HPDE6-E6E7 (cell line): ENCODE data around the gene TMEM242.
"Not testable (repeated sequence)": the region's sequence is repeated elsewhere in the genome, so short reads cannot be mapped to it uniquely, and the experiment has no call there.

Source experiments
- DNase-seq: peaks from one replicate; pipeline ENCODE4 v3.0.0; 2011; ENCODE audit warnings: missing footprints; ENCODE audit errors: extremely low spot score

TMEM242 gene

DNA sequence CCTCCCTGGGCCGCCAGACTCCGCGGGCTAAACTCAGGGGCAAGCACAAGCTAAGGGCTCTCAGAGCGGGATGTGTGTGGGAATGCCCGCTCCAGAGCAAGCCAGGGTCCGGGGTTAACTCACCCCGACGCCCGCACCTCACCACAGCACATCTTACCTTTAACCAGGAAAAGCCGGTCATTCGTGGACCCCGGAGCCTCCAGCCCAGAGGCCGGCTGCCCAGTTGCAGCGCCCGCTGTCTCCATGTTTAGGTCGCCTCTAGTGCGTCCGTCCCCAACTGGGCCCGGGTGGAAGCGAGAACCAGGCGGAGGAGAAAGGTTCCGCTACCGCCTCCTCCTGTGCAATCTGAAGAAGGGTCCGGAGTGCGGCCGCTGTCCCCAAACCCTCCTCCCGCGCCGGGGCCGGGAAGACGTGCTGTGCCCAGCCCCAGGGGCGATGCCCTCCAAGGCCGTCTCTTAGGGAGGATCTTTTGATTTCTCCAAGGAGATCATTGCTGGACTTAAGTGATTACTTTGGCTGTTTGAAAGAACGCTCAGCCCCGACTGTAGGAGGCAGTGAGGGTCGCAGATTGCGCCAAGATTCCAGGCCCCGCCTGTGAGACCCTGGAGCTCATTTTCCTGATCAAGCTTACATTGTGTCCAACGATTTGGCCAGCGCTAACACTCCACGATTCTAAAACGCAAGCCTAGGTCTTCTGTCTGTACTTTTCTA, at the start of gene TMEM242:
TSS of gene TMEM242 (minus strand) at position 265 of the 711 bp plus-strand sequence. CDS start at position 245, 20 bp downstream.
- peak; percentile 80 for DNase-seq

DNA sequence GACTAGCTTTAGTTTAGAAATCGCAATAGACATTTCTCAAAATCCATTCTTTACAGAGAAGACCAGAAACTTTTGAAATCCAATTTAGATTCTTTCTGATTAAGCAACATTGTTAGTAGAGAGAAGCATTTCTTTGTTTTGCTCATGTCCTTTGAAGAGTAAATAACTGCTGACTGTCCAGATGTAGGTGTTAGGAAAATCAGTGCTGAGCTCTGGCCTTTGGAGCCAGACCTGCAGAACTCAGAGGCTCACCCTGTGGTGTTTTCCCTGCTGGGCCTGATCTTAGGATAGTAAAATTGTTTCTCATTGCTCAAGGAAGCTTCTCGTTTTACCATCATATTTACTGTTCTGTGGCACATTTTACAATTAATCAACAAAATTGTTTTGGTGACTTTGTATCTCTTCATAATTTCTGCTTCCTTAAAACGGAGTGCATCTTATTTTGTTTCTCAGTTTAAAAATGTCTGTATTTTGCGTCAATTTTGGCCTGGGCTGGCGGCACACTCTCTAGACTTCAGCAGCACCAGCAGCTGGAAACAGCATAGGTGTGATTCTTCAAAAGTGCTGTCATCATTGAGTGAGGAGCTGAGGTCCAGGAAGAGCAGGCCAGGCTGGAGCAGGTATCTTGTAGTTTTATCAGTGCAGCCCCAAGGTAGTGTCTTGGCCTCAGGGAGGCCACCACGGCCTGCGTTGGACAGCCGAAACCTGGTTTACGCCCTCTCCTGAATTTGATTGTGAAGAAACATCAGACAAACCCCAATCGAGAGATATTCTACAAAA, 49.4 kb upstream of the TMEM242 start:
- no peak for DNase-seq

DNA sequence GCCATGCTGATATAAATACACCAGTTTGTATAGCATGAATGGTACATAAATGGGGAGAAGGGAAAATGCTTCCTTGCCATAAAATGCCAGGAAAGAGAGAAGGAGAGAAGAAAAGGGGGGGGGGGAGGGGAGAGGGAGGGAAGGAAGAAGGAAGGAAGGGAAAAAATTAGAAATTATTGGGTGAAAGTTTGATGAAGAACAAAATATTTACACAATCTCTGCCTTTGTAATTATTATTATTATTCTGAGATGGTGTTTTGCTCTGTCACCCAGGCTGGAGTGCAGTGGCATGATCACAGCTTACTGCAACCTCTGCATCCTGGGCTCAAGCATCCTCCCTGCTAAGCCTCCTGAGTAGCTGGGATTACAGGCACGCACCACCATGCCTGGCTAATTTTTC, 47.4 kb upstream of the TMEM242 start:
- no peak for DNase-seq

DNA sequence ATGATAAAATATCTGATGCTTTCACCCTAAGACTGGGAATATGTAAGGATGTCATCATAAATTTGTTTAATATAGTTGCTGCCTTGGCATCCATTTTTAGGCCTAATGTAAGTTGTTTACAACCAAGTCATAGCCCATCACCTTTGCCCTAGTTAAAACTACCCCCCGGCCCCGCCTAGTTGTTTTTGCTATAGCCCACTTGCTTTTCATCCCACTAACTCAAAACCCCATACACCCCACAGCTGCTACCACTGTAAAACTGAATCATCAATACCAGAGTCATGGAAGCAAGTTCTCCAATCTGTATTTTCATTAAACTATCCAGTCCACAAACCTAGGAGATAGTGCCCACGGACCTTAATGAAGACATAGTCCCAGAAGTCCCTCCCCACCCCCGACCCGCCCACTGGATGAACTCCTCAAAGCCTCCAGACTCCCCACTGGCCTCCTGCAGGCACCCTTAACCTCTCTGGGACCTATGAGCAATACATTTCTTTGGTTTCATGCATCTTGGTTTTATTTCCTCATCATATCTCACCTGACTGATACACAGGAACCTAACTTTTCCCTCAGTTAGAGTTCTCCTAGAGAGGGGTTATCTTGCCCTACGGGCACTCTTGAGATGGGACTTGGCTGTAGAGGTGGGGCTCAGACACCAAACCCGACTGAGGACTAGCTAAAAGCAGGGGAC, 45.2 kb upstream of the TMEM242 start:
- no peak for DNase-seq

DNA sequence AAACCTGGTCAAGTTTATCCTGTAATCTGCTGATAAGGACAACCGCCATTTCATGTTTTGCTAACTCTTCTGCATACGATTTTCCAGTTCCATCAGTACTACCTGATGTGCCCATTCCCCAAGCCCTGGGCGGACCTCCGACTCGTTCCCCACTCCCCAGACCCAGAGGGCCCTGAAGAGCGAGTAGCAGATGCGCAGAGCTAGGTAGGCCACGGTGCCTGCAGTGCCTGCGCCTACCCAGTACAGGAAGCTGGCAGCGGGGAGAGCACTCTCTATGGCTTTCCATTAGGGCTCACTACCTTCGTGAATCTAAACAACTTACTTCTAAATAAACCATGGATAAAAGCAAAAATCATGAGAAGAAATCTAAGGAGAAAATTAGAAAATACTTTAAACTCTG, 43.3 kb upstream of the TMEM242 start:
- no peak for DNase-seq

GRCh38 chr6:157364705-157365104, 41.4 kb upstream of the TMEM242 start:
- no peak for DNase-seq

DNA sequence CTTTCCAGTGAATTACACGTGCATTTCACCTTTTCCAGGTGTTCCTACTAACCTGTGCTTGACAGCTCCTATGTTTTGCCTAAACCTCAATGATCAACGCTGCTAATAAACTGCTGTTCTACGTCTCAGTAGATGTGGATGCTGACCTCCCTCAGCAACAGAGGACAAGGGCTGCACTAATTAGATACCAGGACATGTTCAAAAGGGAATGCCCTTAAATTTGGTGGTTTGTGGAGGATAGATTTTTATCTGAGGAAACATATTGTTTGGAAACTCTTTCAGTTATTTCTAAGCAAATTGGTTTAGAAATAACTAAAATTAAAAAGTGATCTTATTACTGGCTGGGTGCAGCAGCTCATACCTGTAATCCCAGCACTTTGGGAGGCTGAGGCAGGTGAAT, 38.6 kb upstream of the TMEM242 start:
- no peak for DNase-seq

DNA sequence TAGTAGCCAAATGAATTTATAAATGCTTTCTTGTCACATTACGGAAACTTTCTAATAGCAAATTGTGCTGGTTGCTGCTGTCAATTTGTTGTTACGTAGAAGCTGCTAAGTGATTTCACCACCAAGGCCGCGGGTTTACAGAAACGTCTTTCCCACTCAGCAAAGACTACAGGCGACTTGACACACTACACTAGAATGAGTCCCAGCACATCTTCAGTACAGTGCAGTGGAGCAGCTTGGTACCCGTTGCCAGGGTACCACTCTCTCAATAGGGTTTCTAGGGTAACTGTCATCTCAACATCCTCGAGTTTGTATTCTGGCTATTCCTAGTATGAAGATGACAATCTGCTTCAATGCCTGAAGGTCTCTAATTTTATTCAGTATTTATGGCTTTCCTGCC, 35.0 kb upstream of the TMEM242 start:
- DNase-seq: no peak

GRCh38 chr6:157346373-157346772, 23.1 kb upstream of the TMEM242 start:
- no peak for DNase-seq

DNA sequence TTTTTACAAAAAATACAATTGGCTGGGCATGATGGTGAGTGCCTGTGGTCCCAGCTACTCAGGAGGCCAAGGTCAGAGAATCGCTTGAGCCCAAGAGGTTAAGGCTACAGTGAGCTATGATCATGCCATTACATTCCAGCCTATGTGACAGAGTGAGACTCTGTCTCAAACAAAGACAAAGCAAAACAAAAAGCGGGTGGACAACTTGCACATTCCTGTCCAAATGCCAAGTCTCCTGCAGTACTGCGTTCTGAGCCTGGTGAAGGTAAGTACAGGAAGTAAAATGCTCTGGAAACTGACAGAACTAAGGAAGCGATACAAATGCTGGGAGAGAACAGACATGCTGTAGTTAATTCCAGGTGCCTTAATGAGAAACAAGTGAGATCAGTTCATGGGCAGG, 20.4 kb upstream of the TMEM242 start:
- DNase-seq: no peak

GRCh38 chr6:157339432-157339831, 16.1 kb upstream of the TMEM242 start:
- no peak for DNase-seq

DNA sequence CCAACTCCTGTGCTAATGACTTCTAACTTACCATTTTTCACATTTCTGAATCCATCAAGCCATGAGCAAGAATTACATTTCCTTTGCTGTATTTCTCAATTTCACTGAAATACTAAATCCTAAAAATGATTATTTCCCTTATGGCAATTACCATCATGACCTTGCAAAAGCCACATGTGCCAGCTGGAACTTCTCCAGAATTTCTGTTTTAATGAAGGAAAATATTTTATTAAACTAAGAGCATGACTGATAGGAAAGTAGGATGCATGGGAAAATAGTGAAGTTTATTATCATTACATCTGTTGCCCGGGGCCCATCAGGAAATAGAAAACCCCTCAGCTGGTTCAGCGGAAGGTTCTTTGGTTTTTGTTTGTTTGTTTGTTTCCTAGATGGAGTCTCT, 14.4 kb upstream of the TMEM242 start:
- no peak for DNase-seq

- DNase-seq: not testable (repeated sequence)
These were observed 14.0 kb upstream of the TMEM242 start for GRCh38 chr6:157337276-157337675.

- DNase-seq: no peak
These were observed 12.5 kb upstream of the TMEM242 start for GRCh38 chr6:157335829-157336228.

DNA sequence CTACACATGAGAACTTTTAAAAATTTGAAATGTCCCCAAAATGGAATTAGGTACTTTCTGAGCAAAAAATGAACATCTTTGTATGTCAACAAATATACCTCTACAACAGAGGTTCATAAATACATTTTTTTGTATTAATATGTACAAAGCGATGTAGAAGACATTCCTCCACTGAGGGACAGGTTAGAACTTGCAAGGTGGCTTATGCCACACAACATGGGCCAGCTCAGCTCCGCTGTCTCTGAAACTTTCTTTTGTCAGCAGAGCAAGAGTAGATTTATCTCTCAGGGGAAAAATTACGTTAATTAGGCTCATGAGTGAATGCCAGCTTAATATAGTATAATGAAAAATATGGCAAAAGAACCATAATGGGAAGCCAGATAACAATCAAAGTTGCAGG, 10.6 kb upstream of the TMEM242 start:
- no peak for DNase-seq

DNA sequence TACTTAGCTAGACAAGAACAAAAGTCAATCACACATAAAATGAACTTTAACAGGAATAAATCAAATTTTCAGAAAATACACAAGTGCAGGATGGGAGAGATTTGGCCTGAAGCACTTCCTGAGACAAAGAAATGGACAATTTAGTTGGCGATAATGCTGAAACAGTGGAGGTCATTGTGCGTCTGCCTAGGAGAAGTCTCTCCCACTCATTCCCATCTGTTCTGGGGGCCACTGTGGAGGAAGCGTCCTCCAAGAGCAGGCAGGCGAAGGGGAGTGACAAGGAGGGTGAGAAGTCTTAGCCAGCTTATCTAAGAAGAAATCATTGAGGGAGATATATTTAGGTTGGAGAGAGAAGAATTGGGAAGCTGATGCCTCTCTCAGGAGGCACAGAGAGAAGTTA, 10.2 kb upstream of the TMEM242 start:
- DNase-seq: no peak

GRCh38 chr6:157332813-157333212, 9.5 kb upstream of the TMEM242 start:
- DNase-seq: no peak

- DNase-seq: no peak
These were observed 7.5 kb upstream of the TMEM242 start for GRCh38 chr6:157330831-157331230.

DNA sequence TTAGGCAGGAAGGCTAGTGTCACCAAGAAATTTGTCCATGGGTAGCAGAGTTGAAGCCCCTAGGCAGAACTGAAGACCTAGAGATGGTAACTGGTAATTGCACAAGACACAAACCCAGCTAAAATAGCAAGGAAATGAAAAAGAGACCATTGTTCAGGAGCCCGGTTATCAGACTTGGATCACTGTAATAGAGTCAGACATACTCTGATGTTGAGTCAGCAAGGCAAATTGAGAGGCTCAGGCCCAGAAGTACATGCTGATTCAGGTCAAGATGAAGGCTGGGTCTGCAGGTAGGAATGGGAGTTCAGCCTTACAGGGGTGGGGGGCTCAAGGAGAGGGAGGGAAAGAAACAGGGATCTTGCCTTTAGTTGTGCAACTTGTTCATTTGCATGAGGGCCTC, 6.5 kb upstream of the TMEM242 start:
- DNase-seq: peak; percentile 48

GRCh38 chr6:157328108-157328692, 4.9 kb upstream of the TMEM242 start:
- peak; percentile 48 for DNase-seq

GRCh38 chr6:157326979-157327378, 3.7 kb upstream of the TMEM242 start:
- no peak for DNase-seq

DNA sequence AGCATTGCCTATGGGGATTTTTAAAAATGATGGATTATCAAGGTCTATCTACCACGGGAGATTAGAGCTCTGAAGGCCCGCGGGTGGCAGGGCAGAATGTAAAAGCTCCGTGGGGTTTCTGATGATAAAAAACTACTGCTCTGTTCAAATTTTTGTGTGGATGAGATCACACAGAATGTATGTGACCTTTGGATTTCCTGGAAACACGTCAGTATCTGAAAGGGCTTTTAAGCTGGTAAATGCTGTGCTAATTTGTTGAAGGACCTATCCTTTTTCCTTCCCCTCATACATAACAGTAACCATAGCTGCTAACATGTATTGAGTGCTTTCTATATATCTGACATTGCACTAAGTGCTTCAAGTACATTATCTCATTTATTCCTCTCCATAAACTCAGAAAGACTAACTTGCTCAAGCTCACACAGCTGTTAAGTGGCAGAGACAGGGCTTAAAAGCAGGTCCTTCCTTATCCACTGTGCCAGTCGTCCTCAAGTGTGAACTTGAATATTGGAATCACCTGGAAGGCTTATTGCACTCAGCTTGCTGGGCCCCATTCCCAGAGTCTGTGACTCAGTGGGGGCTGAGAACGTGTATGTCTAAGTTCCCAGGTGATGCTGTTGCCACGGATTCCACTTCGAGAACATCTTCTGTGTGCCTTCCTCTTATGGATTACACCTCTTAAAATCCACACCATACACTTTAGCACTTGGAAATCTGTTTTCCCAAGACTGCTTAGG, 1.9 kb upstream of the TMEM242 start:
- DNase-seq: no peak
